HG03280 (cell line): ENCODE results near the gene ZDHHC14.
"Not testable (repeated sequence)": the region's sequence is repeated elsewhere in the genome, so short reads cannot be mapped to it uniquely, and the experiment has no call there.

Experiments used
- ATAC-seq: cut with Tn5 transposase; IDR thresholded peaks from one replicate; pipeline ENCODE4 v1.9.1; 2021; ENCODE audit warnings: mild to moderate bottlenecking, moderate library complexity; ENCODE audit not compliant: unreplicated experiment

Gene ZDHHC14

GRCh38 chr6:157546321-157546720 is 165.3 kb downstream of the ZDHHC14 start:
- ATAC-seq: no peak

GRCh38 chr6:157547112-157547511 is 166.1 kb downstream of the ZDHHC14 start:
- ATAC-seq: no peak

GRCh38 chr6:157548635-157549467 is 167.9 kb downstream of the ZDHHC14 start:
- no peak for ATAC-seq

- no peak for ATAC-seq
Observed at GRCh38 chr6:157549468-157549745, 168.4 kb downstream of the ZDHHC14 start.

- no peak for ATAC-seq
Observed at GRCh38 chr6:157550114-157550989, 169.4 kb downstream of the ZDHHC14 start.

- no peak for ATAC-seq
Observed at GRCh38 chr6:157551041-157551832, 170.2 kb downstream of the ZDHHC14 start.

GRCh38 chr6:157552081-157552747 is 171.2 kb downstream of the ZDHHC14 start:
- ATAC-seq: no peak

- no peak for ATAC-seq
Observed at GRCh38 chr6:157552820-157553485, 172.0 kb downstream of the ZDHHC14 start.

GRCh38 chr6:157554747-157555146 is 173.8 kb downstream of the ZDHHC14 start:
- ATAC-seq: no peak

GRCh38 chr6:157555455-157556143 is 174.6 kb downstream of the ZDHHC14 start:
- no peak for ATAC-seq

GRCh38 chr6:157556144-157556645 is 175.2 kb downstream of the ZDHHC14 start:
- no peak for ATAC-seq

GRCh38 chr6:157556671-157557430 is 175.9 kb downstream of the ZDHHC14 start:
- ATAC-seq: no peak

- ATAC-seq: peak; percentile 42
Observed at GRCh38 chr6:157557559-157557958, 176.6 kb downstream of the ZDHHC14 start.

- ATAC-seq: no peak
Observed at GRCh38 chr6:157558049-157558448, 177.1 kb downstream of the ZDHHC14 start.

- ATAC-seq: no peak
Observed at GRCh38 chr6:157558487-157559200, 177.7 kb downstream of the ZDHHC14 start.

- ATAC-seq: no peak
Observed at GRCh38 chr6:157559201-157559756, 178.3 kb downstream of the ZDHHC14 start.

GRCh38 chr6:157560063-157560462 is 179.1 kb downstream of the ZDHHC14 start:
- not testable (repeated sequence) for ATAC-seq
